MV-4-11 (cell line): ENCODE data around the gene DBH.
"Not testable (repeated sequence)": the region's sequence is repeated elsewhere in the genome, so short reads cannot be mapped to it uniquely, and the experiment has no call there.

Experiments used
- DNase-seq: peaks from one replicate; lab custom pipeline; 2025; lab: John Stamatoyannopoulos, UW

The DBH gene

DNA sequence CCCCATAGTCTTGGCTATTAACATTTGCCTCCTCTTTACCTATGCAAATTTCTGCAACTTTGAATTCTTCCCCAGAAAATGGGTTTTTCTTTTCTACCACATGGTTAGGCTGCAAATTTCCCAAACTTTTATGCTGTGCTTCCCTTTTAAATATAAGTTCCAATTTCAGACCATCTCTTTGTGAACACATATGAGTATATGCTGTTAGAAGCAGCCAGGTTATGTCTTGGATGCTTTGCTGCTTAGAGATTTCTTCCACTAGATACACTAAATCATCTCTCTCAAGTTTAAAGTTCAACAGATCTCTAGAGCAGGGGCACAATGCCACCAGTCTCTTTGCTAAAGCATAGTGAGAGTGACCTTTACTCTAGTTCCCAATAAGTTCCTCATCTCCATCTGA, 10.2 kb upstream of the DBH start:
- not testable (repeated sequence) for DNase-seq

- DNase-seq = no peak
These were observed 8.8 kb upstream of the DBH start for GRCh38 chr9:133627341-133627740.

GRCh38 chr9:133628766-133629165, 7.4 kb upstream of the DBH start:
- DNase-seq = no peak

- DNase-seq = no peak
These were observed 6.7 kb upstream of the DBH start for GRCh38 chr9:133629221-133630110.

DNA sequence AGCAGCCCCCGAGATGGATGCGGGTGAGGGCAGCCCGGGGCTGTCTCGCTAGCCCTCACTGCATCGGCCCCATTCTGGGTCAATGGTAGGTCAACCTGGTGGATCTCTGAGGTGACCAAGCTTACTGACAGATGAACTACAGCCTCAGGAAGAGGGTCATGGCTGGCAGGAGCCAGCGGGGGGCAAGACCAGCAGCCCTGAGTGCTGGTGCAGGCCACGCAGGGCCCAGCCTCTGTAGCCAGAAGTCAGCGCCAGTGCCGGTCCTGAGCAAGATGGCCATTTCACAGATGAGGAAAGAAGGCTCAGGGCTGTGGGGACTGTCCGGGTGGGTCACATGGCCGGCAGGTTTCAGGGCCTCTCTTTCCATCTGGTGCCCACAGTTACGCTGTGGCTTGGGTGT, 5.1 kb upstream of the DBH start:
- no peak for DNase-seq

GRCh38 chr9:133632806-133633680, 3.1 kb upstream of the DBH start:
- no peak for DNase-seq

GRCh38 chr9:133633681-133634080, 2.5 kb upstream of the DBH start:
- DNase-seq = no peak

DNA sequence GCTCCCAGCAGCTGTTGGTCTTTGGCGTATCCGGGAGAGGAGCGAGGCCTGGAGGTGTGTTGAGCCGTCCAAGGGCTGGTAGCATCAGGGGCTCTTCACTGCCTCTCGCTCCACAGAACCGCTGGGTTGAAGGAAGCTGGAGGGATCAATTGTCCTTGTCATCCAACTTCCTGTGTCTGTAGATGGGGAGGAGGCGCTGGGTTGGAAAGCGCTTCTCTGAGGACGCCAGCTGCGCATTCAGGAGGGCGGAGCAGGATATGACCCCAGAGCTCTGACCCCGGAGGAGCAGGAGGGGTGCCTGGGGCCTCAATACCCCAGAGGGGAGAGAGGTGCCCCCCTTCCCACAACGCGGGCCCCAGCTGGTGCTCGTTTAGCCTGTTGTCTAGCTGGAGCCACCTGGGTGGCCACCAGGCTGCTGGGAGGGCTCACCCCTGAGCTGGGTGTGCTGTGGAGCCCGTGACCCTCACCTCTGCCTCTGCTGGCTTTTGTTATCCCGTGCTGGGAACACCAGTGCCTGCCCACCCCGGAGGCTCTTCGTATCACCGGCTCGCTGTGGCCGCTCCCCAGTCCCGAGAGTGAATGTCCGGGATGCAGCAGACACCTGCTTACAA, 2.0 kb upstream of the DBH start:
- DNase-seq = no peak

GRCh38 chr9:133635098-133635497, 1.1 kb upstream of the DBH start:
- DNase-seq = no peak

- no peak for DNase-seq
These were observed 739 bp downstream of the DBH start for GRCh38 chr9:133636902-133637301.

DNA sequence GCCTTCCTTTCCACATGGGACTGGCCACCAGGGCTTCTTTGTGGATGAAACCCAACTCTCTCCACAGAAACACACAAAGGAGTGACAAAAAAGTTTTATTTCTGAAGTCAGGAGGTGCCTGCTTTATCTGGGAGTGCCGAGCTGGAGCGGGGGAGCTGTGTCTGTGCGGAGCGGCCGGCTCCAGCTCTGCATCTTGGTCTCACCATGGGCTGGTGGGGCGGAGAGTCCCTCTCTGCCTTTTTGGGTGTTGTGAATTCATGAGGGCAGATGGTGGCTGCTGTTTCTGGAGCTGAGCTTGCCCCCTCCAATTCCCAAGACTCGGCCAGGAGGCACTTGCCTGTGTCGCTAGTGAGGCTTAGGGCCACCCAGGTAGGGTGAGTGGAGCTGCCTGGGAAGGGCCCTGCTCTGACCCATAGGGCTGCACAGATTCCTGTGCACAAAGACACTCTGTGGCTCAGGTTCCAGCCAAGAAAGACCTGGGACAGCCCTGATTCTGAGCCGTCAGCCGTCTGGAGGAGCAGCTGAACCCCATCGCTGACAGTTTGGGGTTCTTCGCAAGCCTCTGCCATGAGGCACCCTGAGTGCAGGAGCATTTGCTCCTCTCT, 1.4 kb downstream of the DBH start:
- no peak for DNase-seq

- no peak for DNase-seq
These were observed 1.9 kb downstream of the DBH start for GRCh38 chr9:133638076-133638475.

DNA sequence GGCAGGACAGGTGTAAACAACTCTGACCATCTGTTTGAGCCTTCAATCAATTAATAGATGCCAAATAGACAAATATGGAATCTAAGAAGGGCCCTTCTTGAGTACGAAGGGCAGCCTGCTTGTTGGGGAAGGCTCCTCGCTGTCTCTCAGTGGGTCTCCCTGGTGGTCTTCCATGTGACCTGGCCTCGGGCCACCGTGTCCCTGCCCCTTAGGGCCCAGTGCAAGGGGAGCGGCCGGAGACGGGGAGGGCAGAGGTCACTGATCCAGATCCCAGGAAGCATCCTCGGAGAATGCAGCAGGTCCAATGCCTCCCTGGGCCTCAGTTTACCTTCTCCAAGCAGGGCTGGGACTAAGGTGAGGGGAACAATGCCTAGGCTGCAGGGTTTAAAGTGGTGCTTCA, 2.5 kb downstream of the DBH start:
- no peak for DNase-seq

DNA sequence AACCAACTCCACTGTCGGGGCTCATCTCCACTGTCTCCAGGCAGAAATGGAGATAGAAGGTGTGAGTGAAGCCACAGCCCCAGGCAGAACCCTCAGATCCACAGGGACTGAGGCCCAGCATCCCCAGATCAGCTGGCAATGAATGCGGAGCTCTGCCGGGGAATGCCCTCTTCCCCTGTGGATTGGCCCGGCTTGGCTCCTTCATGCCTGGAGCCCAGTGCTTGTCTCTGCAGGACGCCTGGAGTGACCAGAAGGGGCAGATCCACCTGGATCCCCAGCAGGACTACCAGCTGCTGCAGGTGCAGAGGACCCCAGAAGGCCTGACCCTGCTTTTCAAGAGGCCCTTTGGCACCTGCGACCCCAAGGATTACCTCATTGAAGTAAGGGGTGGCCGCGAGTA, 3.5 kb downstream of the DBH start:
- no peak for DNase-seq

GRCh38 chr9:133640160-133640559, 4.0 kb downstream of the DBH start:
- DNase-seq = no peak

GRCh38 chr9:133640580-133641395, 4.6 kb downstream of the DBH start:
- DNase-seq = no peak

DNA sequence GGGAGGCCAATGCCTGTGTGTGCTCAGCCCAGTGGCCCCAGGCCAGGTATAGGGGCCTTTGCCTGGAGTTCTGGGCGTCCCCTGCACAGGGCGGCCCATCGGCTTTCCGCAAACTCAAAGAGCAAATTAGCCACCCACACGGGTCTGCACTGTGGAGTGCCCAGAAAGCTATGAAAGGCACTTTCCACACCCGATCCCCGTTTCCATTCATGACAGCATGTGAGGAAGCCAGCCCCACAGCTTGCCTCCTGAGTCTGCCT, 5.2 kb downstream of the DBH start:
- DNase-seq = no peak

DNA sequence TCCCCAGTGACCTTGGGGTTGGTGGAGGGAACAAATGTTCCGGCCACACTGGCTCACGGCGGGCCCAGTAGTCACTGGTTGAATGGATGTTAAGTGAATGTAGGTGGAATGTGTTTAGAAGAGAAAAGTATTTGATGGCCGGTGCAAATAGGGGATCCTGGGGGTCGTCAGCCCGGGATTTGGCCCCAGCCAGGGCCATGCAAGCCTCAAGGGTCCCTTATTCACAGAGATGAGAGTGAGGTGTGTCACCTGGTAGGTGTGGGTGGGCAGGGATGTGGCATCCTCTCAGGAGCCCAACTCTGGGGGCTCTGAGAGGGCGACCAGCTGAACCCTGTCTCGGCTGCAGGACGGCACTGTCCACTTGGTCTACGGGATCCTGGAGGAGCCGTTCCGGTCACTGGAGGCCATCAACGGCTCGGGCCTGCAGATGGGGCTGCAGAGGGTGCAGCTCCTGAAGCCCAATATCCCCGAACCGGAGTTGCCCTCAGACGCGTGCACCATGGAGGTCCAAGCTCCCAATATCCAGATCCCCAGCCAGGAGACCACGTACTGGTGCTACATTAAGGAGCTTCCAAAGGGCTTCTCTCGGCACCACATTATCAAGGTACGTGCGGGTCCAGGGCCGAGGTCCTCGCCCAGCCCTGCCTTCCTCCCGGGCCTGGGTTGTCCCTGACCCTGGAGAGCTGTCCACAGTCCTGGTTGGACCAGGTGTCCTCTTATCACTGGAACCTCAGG, 5.9 kb downstream of the DBH start:
- DNase-seq = no peak

DNA sequence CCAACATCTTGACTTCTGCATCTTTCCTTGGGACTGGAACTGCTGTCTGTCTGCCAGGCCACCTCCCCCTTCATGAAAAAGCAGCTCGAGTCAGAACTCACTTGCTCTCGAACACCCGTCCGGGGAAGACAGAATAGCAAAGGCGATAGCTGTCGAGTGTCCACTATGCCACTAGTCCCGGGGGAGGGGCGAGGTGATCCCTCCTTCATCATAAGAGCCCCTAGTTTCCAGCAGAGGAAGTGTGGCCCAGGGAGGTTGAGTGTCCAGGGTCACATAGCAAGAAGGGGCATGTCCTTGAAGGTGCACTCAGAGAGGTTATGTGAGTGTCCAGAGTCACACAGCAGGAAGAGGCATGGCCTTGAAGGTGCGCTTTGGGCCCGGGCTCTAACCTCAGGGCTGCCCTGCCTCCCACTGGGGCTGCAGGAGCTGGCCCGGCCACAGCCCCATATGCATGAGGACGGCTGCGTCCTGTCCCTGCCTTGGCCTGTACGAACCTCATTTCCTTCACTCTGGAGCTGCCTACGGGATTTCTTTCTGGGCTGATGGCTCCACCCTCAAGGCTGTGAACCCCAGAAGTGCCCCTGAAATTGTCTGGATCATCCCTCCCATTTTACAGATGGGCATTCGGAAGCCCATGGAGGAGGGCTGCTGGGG, 6.7 kb downstream of the DBH start:
- no peak for DNase-seq

DNA sequence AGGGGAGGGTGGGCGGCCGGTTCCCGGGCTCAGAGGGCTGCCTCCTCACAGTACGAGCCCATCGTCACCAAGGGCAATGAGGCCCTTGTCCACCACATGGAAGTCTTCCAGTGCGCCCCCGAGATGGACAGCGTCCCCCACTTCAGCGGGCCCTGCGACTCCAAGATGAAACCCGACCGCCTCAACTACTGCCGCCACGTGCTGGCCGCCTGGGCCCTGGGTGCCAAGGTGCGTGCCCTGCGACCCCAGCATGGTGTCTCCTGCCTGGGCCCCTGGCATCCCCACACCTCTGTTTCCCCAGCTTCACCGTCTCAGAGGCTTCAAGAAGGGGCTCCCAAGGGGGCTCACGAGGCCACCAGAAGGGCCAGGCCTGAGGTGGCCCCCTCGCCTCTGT, 7.2 kb downstream of the DBH start:
- no peak for DNase-seq
